H9 (cell line): ENCODE measurements around the gene PTGS1. TPM values are rescaled to one million over a fixed set of nuclear protein-coding genes. Genes with fewer than 3 reads are reported as not detected.

ENCODE experiments used
- DNase-seq: peaks from one replicate; pipeline ENCODE4 v3.0.0-alpha.2; 2017
- H2AFZ ChIP-seq: one replicate; pipeline ENCODE4 v1.6.1; 2013; ENCODE audit warnings: mild to moderate bottlenecking, low read length, control low read depth, moderate library complexity
- H2AK5ac ChIP-seq: 2 replicates; pipeline ENCODE4 v1.6.1; 2013; ENCODE audit warnings: low read length, control low read depth, mixed read lengths; ENCODE audit not compliant: insufficient read length
- H2BK120ac ChIP-seq: one replicate; pipeline ENCODE4 v1.6.1; 2013; ENCODE audit warnings: low read depth, mild to moderate bottlenecking, low read length, control low read depth, inconsistent platforms; ENCODE audit not compliant: poor library complexity, severe bottlenecking
- H2BK12ac ChIP-seq: 2 replicates; pipeline ENCODE4 v1.6.1; 2013; ENCODE audit warnings: low read length, control low read depth, mixed read lengths, low read depth; ENCODE audit not compliant: insufficient read length
- H2BK15ac ChIP-seq: 2 replicates; pipeline ENCODE4 v1.6.1; 2013; ENCODE audit warnings: low read depth, low read length, control low read depth
- H2BK20ac ChIP-seq: one replicate; pipeline ENCODE4 v1.6.1; 2013; ENCODE audit warnings: low read depth, mild to moderate bottlenecking, low read length, control low read depth, inconsistent platforms; ENCODE audit not compliant: poor library complexity, severe bottlenecking
- H2BK5ac ChIP-seq: 2 replicates; pipeline ENCODE4 v1.6.1; 2013; ENCODE audit warnings: low read length, control low read depth, mixed read lengths; ENCODE audit not compliant: insufficient read length
- H3K14ac ChIP-seq: 2 replicates; pipeline ENCODE4 v1.6.1; 2013; ENCODE audit warnings: low read length, control low read depth; ENCODE audit not compliant: insufficient read depth
- H3K18ac ChIP-seq: 2 replicates; pipeline ENCODE4 v1.6.1; 2013; ENCODE audit warnings: low read depth, mild to moderate bottlenecking, mixed read lengths, low read length, control low read depth; ENCODE audit not compliant: insufficient read length
- H3K23ac ChIP-seq: 2 replicates; pipeline ENCODE4 v1.6.1; 2013; ENCODE audit warnings: low read length, control low read depth, mixed read lengths, low read depth; ENCODE audit not compliant: insufficient read length
- H3K23me2 ChIP-seq: 2 replicates; pipeline ENCODE4 v1.6.1; 2013; ENCODE audit warnings: low read depth, mild to moderate bottlenecking, mixed read lengths, low read length, control low read depth; ENCODE audit not compliant: insufficient read length, poor library complexity, severe bottlenecking
- H3K27ac ChIP-seq: 2 replicates; pipeline ENCODE4 v1.5.1; 2013; ENCODE audit warnings: low read length, control low read depth, mixed read lengths, low read depth; ENCODE audit not compliant: insufficient read length
- H3K27me3 ChIP-seq: 2 replicates; pipeline ENCODE4 v1.6.1; 2013; ENCODE audit warnings: low read length, control low read depth, inconsistent platforms; ENCODE audit not compliant: insufficient read depth
- H3K4ac ChIP-seq: 2 replicates; pipeline ENCODE4 v1.6.1; 2013; ENCODE audit warnings: low read depth, mild to moderate bottlenecking, control low read depth, inconsistent platforms, low read length, moderate library complexity
- H3K4me1 ChIP-seq: 2 replicates; pipeline ENCODE4 v1.6.1; 2013; ENCODE audit warnings: low read length, control low read depth, inconsistent platforms; ENCODE audit not compliant: insufficient read depth
- H3K4me2 ChIP-seq: 2 replicates; pipeline ENCODE4 v1.6.1; 2013; ENCODE audit warnings: low read length, control low read depth, mixed read lengths; ENCODE audit not compliant: insufficient read length, insufficient read depth
- H3K56ac ChIP-seq: 2 replicates; pipeline ENCODE4 v1.6.1; 2013; ENCODE audit warnings: low read depth, mild to moderate bottlenecking, mixed read lengths, low read length, control low read depth; ENCODE audit not compliant: insufficient read length
- H3K79me1 ChIP-seq: 2 replicates; pipeline ENCODE4 v1.6.1; 2013; ENCODE audit warnings: low read depth, mild to moderate bottlenecking, moderate library complexity, low read length, control low read depth, inconsistent platforms; ENCODE audit not compliant: insufficient read depth, poor library complexity, severe bottlenecking
- H3K79me2 ChIP-seq: 2 replicates; pipeline ENCODE4 v1.6.1; 2013; ENCODE audit warnings: low read length, control low read depth, inconsistent platforms; ENCODE audit not compliant: insufficient read depth
- H3K9ac ChIP-seq: 2 replicates; pipeline ENCODE4 v1.6.1; 2013; ENCODE audit warnings: low read length, control low read depth, mixed read lengths; ENCODE audit not compliant: insufficient read length; ENCODE audit errors: extremely low read depth
- H3K9me3 ChIP-seq: one replicate; pipeline ENCODE4 v1.6.1; 2013; ENCODE audit warnings: low read depth, low read length, inconsistent platforms; ENCODE audit not compliant: control insufficient read depth
- H3T11ph ChIP-seq: one replicate; pipeline ENCODE4 v1.6.1; 2013; ENCODE audit warnings: mild to moderate bottlenecking, low read length, control low read depth, inconsistent platforms
- H4K20me1 ChIP-seq: one replicate; pipeline ENCODE4 v1.6.1; 2013; ENCODE audit not compliant: control insufficient read depth, insufficient read length, insufficient read depth
- H4K5ac ChIP-seq: 2 replicates; pipeline ENCODE4 v1.6.1; 2013; ENCODE audit warnings: low read depth, mild to moderate bottlenecking, mixed read lengths, low read length, control low read depth; ENCODE audit not compliant: insufficient read length
- H4K8ac ChIP-seq: replicated peaks from 2 replicates; pipeline ENCODE4 v1.6.1; 2013; ENCODE audit warnings: low read length, control low read depth, mixed read lengths, low read depth; ENCODE audit not compliant: insufficient read length
- H4K91ac ChIP-seq: 2 replicates; pipeline ENCODE4 v1.6.1; 2013; ENCODE audit warnings: low read depth, mild to moderate bottlenecking, moderate library complexity, mixed read lengths, low read length, control low read depth; ENCODE audit not compliant: insufficient read length
- H3K27ac Mint-ChIP-seq, 3 experiments: 2 replicates in 2 of 3; 3 replicates in 1 of 3; pipeline ENCODE4 v1.8.0; 2020 to 2021; ENCODE audit warnings: mixed read lengths in 3 of 3, mild to moderate bottlenecking in 1 of 3, moderate library complexity in 1 of 3
- H3K27me3 Mint-ChIP-seq: 2 replicates; pipeline ENCODE4 v1.8.0; 2021; ENCODE audit warnings: low read depth, mild to moderate bottlenecking, moderate library complexity, mixed read lengths
- H3K36me3 Mint-ChIP-seq, 3 experiments: 2 replicates in 2 of 3; 3 replicates in 1 of 3; pipeline ENCODE4 v1.8.0; 2020 to 2021; ENCODE audit warnings: low read depth in 3 of 3, mixed read lengths in 3 of 3; ENCODE audit not compliant: insufficient read depth in 1 of 3
- H3K4me1 Mint-ChIP-seq, 2 experiments: 2 replicates each; pipeline ENCODE4 v1.8.0; 2020; ENCODE audit warnings: mixed read lengths in 2 of 2
- H3K4me3 Mint-ChIP-seq, 2 experiments: 2 replicates in 1 of 2; 3 replicates in 1 of 2; pipeline ENCODE4 v1.8.0; 2020 to 2021; ENCODE audit warnings: mild to moderate bottlenecking in 2 of 2, mixed read lengths in 2 of 2, moderate library complexity in 1 of 2
- H3K9me3 Mint-ChIP-seq, 2 experiments: 2 replicates in 1 of 2; 3 replicates in 1 of 2; pipeline ENCODE4 v1.8.0; 2020; ENCODE audit warnings: mild to moderate bottlenecking in 2 of 2, mixed read lengths in 2 of 2, moderate library complexity in 1 of 2
- CTCF ChIP-seq: fragments of 200-600 bp; sonication (generic); conservative IDR thresholded peaks from 3 replicates; pipeline ENCODE4 v1.8.0; 2021; ENCODE audit warnings: antibody characterized with exemption, mild to moderate bottlenecking
- WGBS: extraction: QIAGEN DNeasy Blood & Tissue Kit; methylation state at CpG from one replicate; pipeline ENCODE4 v1.1.7; 2013; ENCODE audit warnings: missing lambda C conversion rate, low lambda C conversion rate, mixed read lengths; ENCODE audit not compliant: insufficient read length; ENCODE audit errors: extremely low coverage; 5-methylcytosine and 5-hydroxymethylcytosine counted together
- total RNA-seq: library from RNA; stranded (reverse); gene quantifications from 2 replicates; pipeline ENCODE4 v1.2.1, GENCODE V29; 2021

Gene PTGS1
- total RNA-seq, 1 experiment from 2014 or later, result 1.3 TPM

GRCh38 chr9:122340161-122340560, 30.7 kb upstream of the PTGS1 start:
- Mint-ChIP-seq H3K27ac (no peak overlapping the region; a peak in 1 of 7 replicates), H3K36me3 (no peaks in the 10 kb centered on the region), H3K9me3 (no peaks in the 10 kb centered on the region), H3K4me3 (no peak overlapping the region), H3K27me3 (peaks cover 9% of the 10 kb centered on the region), H3K4me1 (peaks cover 50 to 63% of the 10 kb centered on the region in 2 experiments)
- no peak overlapping the region for H3K56ac ChIP-seq
- no peak overlapping the region for H2BK15ac ChIP-seq
- H4K91ac ChIP-seq, result no peak overlapping the region
- H2AFZ ChIP-seq, result no peak overlapping the region
- no peak overlapping the region for H2BK120ac ChIP-seq
- no peak overlapping the region for H2BK12ac ChIP-seq
- H3K23ac ChIP-seq, result no peak overlapping the region
- no peaks in the 10 kb centered on the region for H3K27me3 ChIP-seq
- no peak overlapping the region for H3K18ac ChIP-seq
- H3K4me2 ChIP-seq, result no peak overlapping the region
- peaks cover 16% of the 10 kb centered on the region; the same call in 1 of the 2 replicates for H3K4me1 ChIP-seq
- H2AK5ac ChIP-seq, result no peak overlapping the region
- no peak overlapping the region for H3T11ph ChIP-seq
- H3K79me1 ChIP-seq, result no peaks in the 10 kb centered on the region
- no peak for TF ChIP-seq CTCF
- H4K8ac ChIP-seq, result no peak overlapping the region
- no peak overlapping the region for H3K27ac ChIP-seq
- H3K14ac ChIP-seq, result no peak overlapping the region
- no peaks in the 10 kb centered on the region for H3K23me2 ChIP-seq
- H3K4ac ChIP-seq, result no peak overlapping the region
- H3K9ac ChIP-seq, result no peak overlapping the region
- no CpG with 5 or more reads among the region's 6 CpGs for WGBS
- no peak overlapping the region for H4K5ac ChIP-seq
- no peak for DNase-seq
- no peaks in the 10 kb centered on the region for H3K9me3 ChIP-seq
- H4K20me1 ChIP-seq, result no peaks in the 10 kb centered on the region
- no peak overlapping the region for H2BK5ac ChIP-seq
- no peaks in the 10 kb centered on the region for H3K79me2 ChIP-seq
- H2BK20ac ChIP-seq, result no peak overlapping the region
